GM19328 (cell line): Measurements from ENCODE around the gene MYZAP.

ENCODE experiments used
- ATAC-seq: cut with Tn5 transposase; IDR thresholded peaks from one replicate; pipeline ENCODE4 v1.9.1; 2021; ENCODE audit warnings: mild to moderate bottlenecking, moderate library complexity; ENCODE audit not compliant: unreplicated experiment

Gene MYZAP

GRCh38 chr15:57561041-57561711 lies 30.5 kb upstream of the MYZAP start:
- peak; percentile 70 for ATAC-seq

GRCh38 chr15:57562196-57562769 lies 29.4 kb upstream of the MYZAP start:
- no peak for ATAC-seq

GRCh38 chr15:57563416-57563815 lies 28.3 kb upstream of the MYZAP start:
- ATAC-seq, result no peak

GRCh38 chr15:57565311-57565710 lies 26.4 kb upstream of the MYZAP start:
- ATAC-seq, result no peak

GRCh38 chr15:57566834-57567233 lies 24.9 kb upstream of the MYZAP start:
- ATAC-seq, result no peak

- no peak for ATAC-seq
These were observed 23.8 kb upstream of the MYZAP start for GRCh38 chr15:57567891-57568290.

GRCh38 chr15:57568299-57568698 lies 23.4 kb upstream of the MYZAP start:
- ATAC-seq, result no peak

- no peak for ATAC-seq
These were observed 21.4 kb upstream of the MYZAP start for GRCh38 chr15:57570340-57570739.

GRCh38 chr15:57570994-57571393 lies 20.7 kb upstream of the MYZAP start:
- ATAC-seq, result no peak

- no peak for ATAC-seq
These were observed 20.0 kb upstream of the MYZAP start for GRCh38 chr15:57571725-57572124.

GRCh38 chr15:57572468-57572867 lies 19.2 kb upstream of the MYZAP start:
- no peak for ATAC-seq

GRCh38 chr15:57573151-57573550 lies 18.6 kb upstream of the MYZAP start:
- no peak for ATAC-seq

- no peak for ATAC-seq
These were observed 16.3 kb upstream of the MYZAP start for GRCh38 chr15:57575363-57575762.

GRCh38 chr15:57578288-57578900 lies 13.3 kb upstream of the MYZAP start:
- no peak for ATAC-seq

GRCh38 chr15:57580428-57580827 lies 11.3 kb upstream of the MYZAP start:
- no peak for ATAC-seq

- no peak for ATAC-seq
These were observed 10.8 kb upstream of the MYZAP start for GRCh38 chr15:57580866-57581265.

- no peak for ATAC-seq
These were observed 9.6 kb upstream of the MYZAP start for GRCh38 chr15:57582090-57582489.

GRCh38 chr15:57583282-57583681 lies 8.4 kb upstream of the MYZAP start:
- ATAC-seq, result no peak

GRCh38 chr15:57583720-57584119 lies 8.0 kb upstream of the MYZAP start:
- no peak for ATAC-seq

- peak; percentile 53 for ATAC-seq
These were observed 4.9 kb upstream of the MYZAP start for GRCh38 chr15:57586661-57587424.

- no peak for ATAC-seq
These were observed 2.4 kb upstream of the MYZAP start for GRCh38 chr15:57589281-57589680.

- no peak for ATAC-seq
These were observed 1.9 kb upstream of the MYZAP start for GRCh38 chr15:57589754-57590153.
